CD14-positive monocyte (primary cell): ENCODE data around the gene PNMA8A. TPM values are rescaled to one million over a fixed set of nuclear protein-coding genes. Genes with fewer than 3 reads are reported as not detected.

Source experiments
- DNase-seq, 3 donors: peaks; one replicate each; pipeline ENCODE4 v3.0.0-alpha.2; 2011 to 2022
- H2AFZ ChIP-seq: 2 replicates; pipeline ENCODE4 v1.6.0; 2012; ENCODE audit warnings: mild to moderate bottlenecking, low read depth, low read length, inconsistent platforms; ENCODE audit not compliant: insufficient read depth, poor library complexity, severe bottlenecking
- H3K27ac ChIP-seq, 2 donors: 1 replicate in 1 of 2; 2 replicates in 1 of 2; pipeline ENCODE4 v1.5.1; 2012 to 2013; ENCODE audit warnings: low read length in 2 of 2, control low read depth in 1 of 2, inconsistent platforms in 1 of 2, low read depth in 1 of 2, mild to moderate bottlenecking in 1 of 2
- H3K27me3 ChIP-seq, 2 donors: one replicate each; pipeline versions ENCODE4 v1.6.0 to v1.6.1; 2011 to 2013; ENCODE audit warnings: low read length in 2 of 2; ENCODE audit not compliant: control insufficient read depth in 2 of 2, insufficient read depth in 2 of 2
- H3K36me3 ChIP-seq, 2 donors: replicated peaks in 1 of 2; 1 replicate in 1 of 2; 2 replicates in 1 of 2; pipeline versions ENCODE4 v1.5.1 to v1.6.1; 2012 to 2013; ENCODE audit warnings: low read length in 2 of 2, control low read depth in 1 of 2, inconsistent platforms in 1 of 2, mild to moderate bottlenecking in 1 of 2; ENCODE audit not compliant: insufficient read depth in 2 of 2, control insufficient read depth in 1 of 2
- H3K4me1 ChIP-seq, 2 donors: 1 replicate in 1 of 2; 2 replicates in 1 of 2; pipeline versions ENCODE4 v1.5.1 to v1.6.1; 2012 to 2013; ENCODE audit warnings: low read length in 2 of 2, control low read depth in 1 of 2, inconsistent platforms in 1 of 2, mild to moderate bottlenecking in 1 of 2, moderate library complexity in 1 of 2; ENCODE audit not compliant: insufficient read depth in 2 of 2, control insufficient read depth in 1 of 2
- H3K4me2 ChIP-seq: replicated peaks from 2 replicates; pipeline ENCODE3; 2012; ENCODE audit warnings: low read length, moderate library complexity, mild to moderate bottlenecking; ENCODE audit not compliant: poor library complexity, severe bottlenecking; ENCODE audit errors: extremely low read depth
- H3K4me3 ChIP-seq, 3 experiments: fragments of 200-600 bp in 1 of 3; sonication (generic) in 1 of 3; replicated peaks in 1 of 3; 1 replicate in 2 of 3; 2 replicates in 1 of 3; pipeline ENCODE4 v1.5.1; 2011 to 2013; ENCODE audit warnings: low read length in 3 of 3, mild to moderate bottlenecking in 3 of 3, control low read depth in 2 of 3, low read depth in 2 of 3, inconsistent platforms in 1 of 3, moderate library complexity in 1 of 3
- H3K79me2 ChIP-seq: 2 replicates; pipeline ENCODE4 v1.6.0; 2012; ENCODE audit warnings: mild to moderate bottlenecking, control low read depth, inconsistent platforms, low read length, moderate library complexity; ENCODE audit not compliant: insufficient read depth
- H3K9ac ChIP-seq: 2 replicates; pipeline ENCODE4 v1.6.0; 2017; ENCODE audit warnings: low read length, mild to moderate bottlenecking; ENCODE audit not compliant: insufficient read depth, poor library complexity, severe bottlenecking
- H3K9me3 ChIP-seq, 2 donors: replicated peaks in 1 of 2; 1 replicate in 1 of 2; 2 replicates in 1 of 2; pipeline versions ENCODE4 v1.5.1 to v1.6.1; 2012 to 2013; ENCODE audit warnings: low read length in 2 of 2, control low read depth in 1 of 2; ENCODE audit not compliant: control insufficient read depth in 1 of 2, insufficient read depth in 1 of 2
- H4K20me1 ChIP-seq: 2 replicates; pipeline ENCODE4 v1.6.0; 2012; ENCODE audit warnings: mild to moderate bottlenecking, low read length, control low read depth, moderate library complexity; ENCODE audit not compliant: insufficient read depth
- H3K27ac Mint-ChIP-seq, 7 donors: one replicate each; pipeline ENCODE4 v1.8.0; 2020; ENCODE audit warnings: mild to moderate bottlenecking in 7 of 7, mixed read lengths in 7 of 7, moderate library complexity in 6 of 7, inconsistent platforms in 2 of 7
- H3K27me3 Mint-ChIP-seq, 3 donors: one replicate each; pipeline ENCODE4 v1.8.0; 2021 to 2022; ENCODE audit warnings: low read depth in 3 of 3, mild to moderate bottlenecking in 3 of 3, mixed read lengths in 3 of 3, moderate library complexity in 3 of 3, inconsistent platforms in 1 of 3
- H3K36me3 Mint-ChIP-seq, 2 donors: one replicate each; pipeline ENCODE4 v1.8.0; 2020; ENCODE audit warnings: mixed read lengths in 2 of 2, inconsistent platforms in 1 of 2, mild to moderate bottlenecking in 1 of 2
- H3K4me1 Mint-ChIP-seq: one replicate; pipeline ENCODE4 v1.8.0; 2020; ENCODE audit warnings: mild to moderate bottlenecking, mixed read lengths
- H3K4me3 Mint-ChIP-seq, 2 donors: one replicate each; pipeline ENCODE4 v1.8.0; 2020; ENCODE audit warnings: mild to moderate bottlenecking in 2 of 2, mixed read lengths in 2 of 2, moderate library complexity in 1 of 2
- H3K9me3 Mint-ChIP-seq, 7 donors: one replicate each; pipeline ENCODE4 v1.8.0; 2020 to 2022; ENCODE audit warnings: mixed read lengths in 7 of 7, mild to moderate bottlenecking in 6 of 7, moderate library complexity in 6 of 7, inconsistent platforms in 2 of 7
- CTCF ChIP-seq: fragments of 200-600 bp; IDR thresholded peaks from one replicate; pipeline ENCODE4 v1.8.0; 2022; ENCODE audit warnings: antibody characterized with exemption, mild to moderate bottlenecking
- WGBS: methylation state at CpG from one replicate; pipeline ENCODE4 v1.1.5; 2013; ENCODE audit warnings: missing lambda C conversion rate; ENCODE audit not compliant: insufficient coverage; 5-methylcytosine and 5-hydroxymethylcytosine counted together
- intact Hi-C, 2 donors: fragments of 100-400 bp; cut with micrococcal nuclease; formaldehyde crosslinking; loops; one replicate each; pipeline versions ENCODE4 v1.15.0 to v1.15.1; 2023
- polyA plus RNA-seq, 3 donors: library from polyadenylated mRNA; depleted of rRNA in 1 of 3; unstranded in 2 of 3; stranded (reverse) in 1 of 3; fragments of 300-500 nt in 2 of 3; fragments of >200 nt in 1 of 3; fragmentation: Illumina TruSeq in 2 of 3; gene quantifications; 1 replicate in 2 of 3; 2 replicates in 1 of 3; pipeline ENCODE4 v1.2.3, GENCODE V29; 2012 to 2021

Gene PNMA8A
- polyA plus RNA-seq, 3 donors, result not detected

- no peak overlapping the region for H3K4me3 ChIP-seq
- no peaks in the 10 kb centered on the region for H3K36me3 Mint-ChIP-seq
- WGBS, result no CpG with 5 or more reads among the region's 5 CpGs
- H3K27ac ChIP-seq, result no peak overlapping the region
- H3K9ac ChIP-seq, result no peak overlapping the region
- H2AFZ ChIP-seq, result no peak overlapping the region
- no peaks in the 10 kb centered on the region for H4K20me1 ChIP-seq
- peaks cover 0 to 4% (median 0%) of the 10 kb centered on the region in 7 donors for H3K9me3 Mint-ChIP-seq
- H3K4me2 ChIP-seq, result no peak overlapping the region
- no peaks in the 10 kb centered on the region for H3K4me1 Mint-ChIP-seq
- H3K4me3 Mint-ChIP-seq, result no peak overlapping the region
- no peaks in the 10 kb centered on the region for H3K79me2 ChIP-seq
- H3K36me3 ChIP-seq, result no peaks in the 10 kb centered on the region
- intact Hi-C loops, result no loop called here
- no peaks in the 10 kb centered on the region for H3K4me1 ChIP-seq
- H3K27me3 ChIP-seq, result peaks cover 0 to 4% of the 10 kb centered on the region in 2 donors
- TF ChIP-seq CTCF, result no peak
- no peak for DNase-seq
- H3K9me3 ChIP-seq, result no peaks in the 10 kb centered on the region
- H3K27me3 Mint-ChIP-seq, result peaks cover 10 to 39% (median 26%) of the 10 kb centered on the region in 3 donors
- no peak overlapping the region for H3K27ac Mint-ChIP-seq
Measured at GRCh38 chr19:46456930-46457329, 14.4 kb downstream of the PNMA8A start.

- Histone ChIP-seq H3K9me3 (peaks cover 0 to 3% of the 10 kb centered on the region in 2 donors), H3K27ac (no peak overlapping the region), H3K27me3 (peaks cover 0 to 7% of the 10 kb centered on the region in 2 donors), H3K79me2 (no peaks in the 10 kb centered on the region), H3K36me3 (no peaks in the 10 kb centered on the region), H3K4me3 (no peak overlapping the region), H4K20me1 (no peaks in the 10 kb centered on the region), H3K4me2 (no peak overlapping the region), H3K9ac (no peak overlapping the region), H3K4me1 (no peaks in the 10 kb centered on the region), H2AFZ (no peak overlapping the region)
- Mint-ChIP-seq H3K27me3 (peaks cover 12 to 32% (median 18%) of the 10 kb centered on the region in 3 donors), H3K4me3 (no peak overlapping the region), H3K27ac (no peak overlapping the region), H3K9me3 (peaks cover 0 to 9% (median 8%) of the 10 kb centered on the region in 7 donors), H3K4me1 (no peaks in the 10 kb centered on the region), H3K36me3 (no peaks in the 10 kb centered on the region)
- no peak for DNase-seq
- intact Hi-C loops, result no loop called here
- no CpG with 5 or more reads among the region's 3 CpGs for WGBS
- TF ChIP-seq CTCF, result no peak
Measured at GRCh38 chr19:46454244-46454643, 17.1 kb downstream of the PNMA8A start.
